ENCODE measurements around the gene PPFIA4.
A peak's percentile ranks its signal among the peaks of the same experiment; 100 is the strongest.

Gene PPFIA4

GRCh38 chr1:203126866-203127665 is 100.8 kb downstream of the PPFIA4 start:
- DNase-seq (ENCODE audit: low spot score), result peak; percentile 47

- DNase-seq (ENCODE audit: low spot score), result peak; percentile 81
Observed at GRCh38 chr1:203127666-203128430, 101.6 kb downstream of the PPFIA4 start, which contains the start of gene ADORA1. TSS of gene ADORA1 (plus strand) at chr1:203127726. CDS start at chr1:203128842, 1,116 bp downstream.

GRCh38 chr1:203128431-203128715 is 102.1 kb downstream of the PPFIA4 start:
- no peak for DNase-seq (ENCODE audit: low spot score)

All from RKO (cell line).